Prostate gland (tissue), 2 donors: ENCODE measurements around the gene ZSCAN9. TPM values are rescaled to one million over a fixed set of nuclear protein-coding genes. Genes with fewer than 3 reads are reported as not detected.

Source experiments
- DNase-seq: peaks from one replicate; pipeline ENCODE4 v3.0.0-alpha.2; 2019; ENCODE audit warnings: low spot score
- H3K27ac ChIP-seq, 2 donors: fragments of 200-600 bp; sonication (generic); 2 replicates each; pipeline ENCODE4 v1.5.1; 2017 to 2019
- H3K27me3 ChIP-seq: fragments of 200-600 bp; sonication (generic); replicated peaks from 2 replicates; pipeline ENCODE4 v1.5.1; 2019; ENCODE audit not compliant: insufficient read depth
- H3K36me3 ChIP-seq, 2 donors: fragments of 200-600 bp; sonication (generic); 1 replicate in 1 of 2; 2 replicates in 1 of 2; pipeline versions ENCODE4 v1.5.1 to v1.8.1; 2017 to 2019
- H3K4me1 ChIP-seq: fragments of 200-600 bp; sonication (generic); replicated peaks from 2 replicates; pipeline ENCODE4 v1.5.1; 2019
- H3K4me3 ChIP-seq, 2 donors: fragments of 200-600 bp; sonication (generic); 2 replicates each; pipeline ENCODE4 v1.5.1; 2017 to 2019
- H3K9me3 ChIP-seq: fragments of 200-600 bp; sonication (generic); 2 replicates; pipeline ENCODE4 v1.5.1; 2017
- POLR2A ChIP-seq: fragments of 450-650 bp; IDR thresholded peaks from one replicate; pipeline ENCODE4 v1.6.1; 2016; ENCODE audit warnings: antibody characterized with exemption, mild to moderate bottlenecking
- POLR2AphosphoS5 ChIP-seq: sonication (generic); formaldehyde crosslinking; IDR thresholded peaks from one replicate; pipeline ENCODE4 v1.6.1; 2017; ENCODE audit warnings: antibody characterized with exemption
- whole genome bisulfite sequencing: methylation state at CpG from one replicate; pipeline ENCODE4 v1.1.5; 2018; 5-methylcytosine and 5-hydroxymethylcytosine counted together
- intact Hi-C: fragments of 100-400 bp; cut with DNase I; formaldehyde crosslinking; loops from one replicate; pipeline ENCODE4 v1.14.2; 2022
- total RNA-seq, 2 donors: library from RNA; depleted of rRNA; stranded (reverse); fragments of >200 nt; gene quantifications; one replicate each; pipeline ENCODE4 v1.1.0, GENCODE V29; 2016
- TF ChIP-seq, protein P1 (sequence below), 4 experiments: fragments of 200-600 bp in 2 of 4; fragments of 450-650 bp in 2 of 4; sonication (generic) in 2 of 4; IDR thresholded peaks; 1 replicate in 3 of 4; 2 replicates in 1 of 4; pipeline ENCODE4 v1.5.1; 2016 to 2019; ENCODE audit warnings: antibody characterized with exemption in 4 of 4, mild to moderate bottlenecking in 2 of 4, moderate library complexity in 2 of 4

The ZSCAN9 gene
- total RNA-seq, 2 donors from 2014 or later = 16.7 to 17.3 TPM

DNA sequence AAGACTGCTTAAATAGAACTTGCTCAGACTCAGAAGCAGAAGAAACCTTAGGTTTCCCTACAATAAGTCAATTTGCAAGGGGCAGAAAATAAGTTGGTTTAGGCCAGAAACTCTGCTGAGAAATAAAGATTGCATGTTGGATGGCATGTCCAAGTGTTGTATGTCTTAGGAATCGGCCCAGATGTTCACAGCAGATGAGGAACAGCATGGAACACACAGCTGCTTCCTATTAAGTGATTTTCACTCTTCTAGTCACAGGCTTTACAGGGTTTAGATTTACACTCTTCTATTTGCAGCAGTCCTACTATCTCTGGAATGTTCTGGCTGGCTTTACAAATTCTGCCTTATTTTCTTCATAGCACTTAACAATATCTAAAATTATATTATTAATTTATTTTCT lies 23.8 kb downstream of the ZSCAN9 start:
- Histone ChIP-seq H3K27me3 (no peaks in the 10 kb centered on the region), H3K4me1 (no peaks in the 10 kb centered on the region), H3K4me3 (no peak overlapping the region), H3K9me3 (no peaks in the 10 kb centered on the region), H3K27ac (no peak overlapping the region), H3K36me3 (peaks cover 0 to 6% of the 10 kb centered on the region in 2 donors)
- DNase-seq = no peak
- TF ChIP-seq, protein P1, sequence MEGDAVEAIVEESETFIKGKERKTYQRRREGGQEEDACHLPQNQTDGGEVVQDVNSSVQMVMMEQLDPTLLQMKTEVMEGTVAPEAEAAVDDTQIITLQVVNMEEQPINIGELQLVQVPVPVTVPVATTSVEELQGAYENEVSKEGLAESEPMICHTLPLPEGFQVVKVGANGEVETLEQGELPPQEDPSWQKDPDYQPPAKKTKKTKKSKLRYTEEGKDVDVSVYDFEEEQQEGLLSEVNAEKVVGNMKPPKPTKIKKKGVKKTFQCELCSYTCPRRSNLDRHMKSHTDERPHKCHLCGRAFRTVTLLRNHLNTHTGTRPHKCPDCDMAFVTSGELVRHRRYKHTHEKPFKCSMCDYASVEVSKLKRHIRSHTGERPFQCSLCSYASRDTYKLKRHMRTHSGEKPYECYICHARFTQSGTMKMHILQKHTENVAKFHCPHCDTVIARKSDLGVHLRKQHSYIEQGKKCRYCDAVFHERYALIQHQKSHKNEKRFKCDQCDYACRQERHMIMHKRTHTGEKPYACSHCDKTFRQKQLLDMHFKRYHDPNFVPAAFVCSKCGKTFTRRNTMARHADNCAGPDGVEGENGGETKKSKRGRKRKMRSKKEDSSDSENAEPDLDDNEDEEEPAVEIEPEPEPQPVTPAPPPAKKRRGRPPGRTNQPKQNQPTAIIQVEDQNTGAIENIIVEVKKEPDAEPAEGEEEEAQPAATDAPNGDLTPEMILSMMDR (IDR thresholded peaks at IDR 0.05) = no peak
- TF ChIP-seq POLR2AphosphoS5 = no peak
- no peak for TF ChIP-seq POLR2A
- intact Hi-C loops = no loop called here
- WGBS = 76% methylated on average over 1 of the region's 1 CpG

DNA sequence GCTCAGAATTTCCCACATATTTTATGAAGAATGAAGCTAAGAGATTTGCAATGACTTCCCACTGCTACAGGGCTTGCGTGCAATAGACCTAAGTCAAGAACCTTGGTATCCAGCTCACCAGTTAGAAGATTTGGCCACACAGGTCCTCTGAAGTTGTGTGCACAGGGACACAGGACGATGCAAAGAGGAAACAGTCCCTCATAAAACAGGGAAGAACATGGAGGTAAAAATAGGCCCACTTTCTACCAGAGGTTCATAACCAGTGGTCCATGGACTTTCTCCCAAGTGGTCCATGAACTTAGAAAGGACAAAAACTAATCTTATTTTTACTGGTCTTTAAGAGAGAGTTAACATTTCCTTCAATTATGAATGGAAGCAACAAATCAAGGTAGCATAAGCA lies 25.7 kb downstream of the ZSCAN9 start:
- TF ChIP-seq POLR2AphosphoS5 (no peak), POLR2A (no peak)
- TF ChIP-seq, protein P1 (IDR thresholded peaks at IDR 0.05) = no peak
- H3K4me3 ChIP-seq = peak overlapping the region in 1 of 2 donors; percentile 66
- 71% methylated on average over 2 of the region's 2 CpGs for WGBS

DNA sequence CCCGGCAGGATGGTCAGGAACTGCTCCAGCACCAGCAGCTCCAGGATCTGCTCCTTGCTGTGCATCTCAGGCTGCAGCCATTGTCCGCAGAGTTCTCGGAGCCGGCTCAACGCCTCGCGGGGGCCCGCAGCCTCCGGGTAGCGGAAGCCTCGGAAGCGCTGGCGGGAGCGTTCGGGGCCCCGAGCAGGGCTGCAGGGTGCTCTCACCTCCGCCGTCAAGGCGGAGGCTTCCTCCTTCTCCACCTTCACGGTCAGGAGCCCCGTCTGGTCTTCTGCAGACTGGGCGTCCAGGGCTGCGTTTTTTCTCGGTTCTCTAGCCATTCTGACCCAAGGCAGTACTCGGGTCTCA lies 26.6 kb downstream of the ZSCAN9 start:
- intact Hi-C loops = loop anchor here (10.0 kb wide), 1 partner anchor 117 kb away; no protein-coding TSS in a partner anchor
- H3K27ac ChIP-seq = peak overlapping the region; percentile 26 to 35
- TF ChIP-seq, protein P1 (IDR thresholded peaks at IDR 0.05) = no peak
- TF ChIP-seq POLR2AphosphoS5 (no peak), POLR2A (no peak)

More for the DNA sequence above, 25.7 kb downstream of the ZSCAN9 start:
- no peak for DNase-seq
- Histone ChIP-seq H3K27me3 (no peaks in the 10 kb centered on the region), H3K27ac (no peak overlapping the region), H3K9me3 (no peaks in the 10 kb centered on the region), H3K4me1 (no peaks in the 10 kb centered on the region), H3K36me3 (peaks cover 0 to 1% of the 10 kb centered on the region in 2 donors)
- intact Hi-C loops = loop anchor here (10.0 kb wide), 1 partner anchor 116 kb away; no protein-coding TSS in a partner anchor

DNA sequence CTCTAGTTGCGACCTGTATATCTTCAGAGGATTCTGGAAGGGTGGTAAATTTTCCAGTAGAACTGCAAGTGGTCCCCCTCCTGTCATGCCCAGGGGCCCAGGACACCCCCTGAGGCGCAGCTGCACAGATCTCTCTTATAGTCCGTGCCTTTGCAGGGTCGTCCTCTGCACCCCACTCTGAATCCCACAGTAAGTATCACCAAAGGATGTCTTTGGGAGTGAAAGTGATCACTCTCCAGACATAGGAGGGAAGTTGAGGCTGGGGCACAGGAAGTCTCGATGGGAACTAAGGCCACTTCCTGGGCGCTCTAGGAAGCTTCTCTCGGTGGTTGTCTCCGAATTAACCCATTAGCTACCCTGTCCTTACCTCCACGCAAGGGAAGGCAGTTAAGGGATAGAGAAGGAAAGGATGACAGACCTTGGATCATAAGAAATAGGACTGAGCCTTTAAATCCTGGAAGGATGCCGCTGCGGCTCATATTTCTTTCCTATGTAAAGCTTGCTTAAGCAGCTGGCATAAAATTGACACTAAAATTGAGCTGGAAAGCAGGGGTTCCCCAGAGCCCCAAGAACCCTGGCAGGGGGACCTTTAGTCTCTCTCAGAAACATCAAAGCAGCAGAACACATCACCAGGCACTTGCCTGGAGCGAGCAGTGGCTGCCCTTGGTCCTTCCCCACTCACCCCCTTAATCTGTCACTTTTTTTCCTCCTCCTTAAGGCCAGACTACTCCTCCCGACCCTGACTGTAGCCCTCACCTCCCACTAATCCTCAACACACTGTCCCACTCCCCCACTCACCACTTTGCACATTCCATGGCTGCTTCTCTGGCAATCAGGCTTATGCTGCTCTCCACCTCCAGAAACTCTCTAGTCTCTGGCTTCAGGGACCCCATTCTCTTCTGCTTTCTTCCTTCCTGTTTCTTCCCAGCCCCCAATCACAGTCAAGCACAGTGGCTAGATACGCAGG lies 27.2 kb downstream of the ZSCAN9 start, which contains the start of gene ZKSCAN4:
ZKSCAN4 (minus strand) TSS at position 261 of the 967 bp plus-strand sequence. CDS start 289 bp downstream, outside the sequence.
- DNase-seq = peak; percentile 66
- H3K27me3 ChIP-seq = no peaks in the 10 kb centered on the region
- WGBS = 8% methylated on average over 14 of the region's 14 CpGs
- H3K4me3 ChIP-seq = peak within 1 kb of the TSS; percentile 66 to 67
- peak within 1 kb of the TSS; percentile 26 to 35 for H3K27ac ChIP-seq
- H3K9me3 ChIP-seq = no peaks in the 10 kb centered on the region
- intact Hi-C loops = loop anchor here (10.0 kb wide), 1 partner anchor 117 kb away; no protein-coding TSS in a partner anchor
- TF ChIP-seq POLR2A (no peak), POLR2AphosphoS5 (peak; percentile 83)
- H3K4me1 ChIP-seq = no peaks in the 10 kb centered on the region
- no peaks in the 10 kb centered on the region for H3K36me3 ChIP-seq

More for the DNA sequence above, 26.6 kb downstream of the ZSCAN9 start:
- peak overlapping the region; percentile 66 to 67 for H3K4me3 ChIP-seq
- H3K27me3 ChIP-seq = no peaks in the 10 kb centered on the region
- H3K36me3 ChIP-seq = no peaks in the 10 kb centered on the region
- no peaks in the 10 kb centered on the region for H3K4me1 ChIP-seq
- DNase-seq = no peak
- 0% methylated on average over 19 of the region's 25 CpGs for WGBS
- no peaks in the 10 kb centered on the region for H3K9me3 ChIP-seq

DNA sequence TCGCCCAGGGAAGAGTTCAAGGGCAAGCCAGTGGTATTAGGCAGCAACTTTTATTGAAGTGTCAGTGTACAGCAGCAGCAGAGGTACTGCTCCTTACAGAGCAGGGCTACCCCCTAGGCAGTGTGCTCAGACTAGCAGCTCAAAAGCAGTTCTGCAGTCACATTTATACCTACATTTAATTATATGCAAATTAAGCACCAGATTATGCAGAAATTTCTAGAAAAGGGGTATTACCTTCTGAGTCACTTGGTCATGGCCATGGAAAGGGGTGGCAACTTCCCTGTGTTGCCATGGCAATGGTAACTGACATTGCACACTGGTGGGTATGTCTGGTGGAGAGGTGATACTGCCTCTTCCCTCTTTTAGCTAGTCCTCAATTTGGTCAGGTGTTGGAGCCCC lies 29.0 kb downstream of the ZSCAN9 start:
- Histone ChIP-seq H3K27me3 (no peaks in the 10 kb centered on the region), H3K36me3 (no peaks in the 10 kb centered on the region), H3K4me1 (no peaks in the 10 kb centered on the region), H3K27ac (no peak overlapping the region), H3K9me3 (no peaks in the 10 kb centered on the region), H3K4me3 (no peak overlapping the region)
- intact Hi-C loops = loop anchor here (10.0 kb wide), 1 partner anchor 119 kb away; no protein-coding TSS in a partner anchor
- TF ChIP-seq, protein P1 (IDR thresholded peaks at IDR 0.05) = no peak
- TF ChIP-seq POLR2AphosphoS5 (no peak), POLR2A (no peak)
- DNase-seq = no peak
- WGBS = 100% methylated on average over 1 of the region's 1 CpG
